ENCODE measurements around the gene B3GNT9. TPM values are rescaled to one million over a fixed set of nuclear protein-coding genes. Genes with fewer than 3 reads are reported as not detected.

The B3GNT9 gene
- polyA plus RNA-seq, 1 donor from 2014 or later, result not detected

- H3K79me2 ChIP-seq (replicated peaks; ENCODE audit: insufficient read depth, low read length), result no peaks in the 10 kb centered on the region
- no peak overlapping the region for H3K4me2 ChIP-seq (ENCODE audit: low read length)
- H3K4me3 ChIP-seq (ENCODE audit: low read length), result no peak overlapping the region
- H3K9me3 ChIP-seq (ENCODE audit: low read length), result no peaks in the 10 kb centered on the region
- no peaks in the 10 kb centered on the region for H3K36me3 ChIP-seq (ENCODE audit: insufficient read depth, low read length)
- TF ChIP-seq CTCF (IDR thresholded peaks at IDR 0.05; ENCODE audit: poor library complexity, severe bottlenecking), result no peak
- TF ChIP-seq EP300 (conservative IDR thresholded peaks at IDR 0.05; ENCODE audit: poor library complexity, severe bottlenecking), result no peak
- no peak for TF ChIP-seq SMC3 (conservative IDR thresholded peaks at IDR 0.05; ENCODE audit: poor library complexity)
- no peak for TF ChIP-seq MXI1 (conservative IDR thresholded peaks at IDR 0.05; ENCODE audit: poor library complexity, severe bottlenecking)
- TF ChIP-seq RAD21 (conservative IDR thresholded peaks at IDR 0.05), result no peak
- no peak for TF ChIP-seq TAF1 (IDR thresholded peaks at IDR 0.05; ENCODE audit: low read depth)
- TF ChIP-seq POLR2AphosphoS5 (IDR thresholded peaks at IDR 0.05), result no peak
- no peak overlapping the region for H2AFZ ChIP-seq (ENCODE audit: low read depth, low read length)
- no peak overlapping the region for H3K27ac ChIP-seq (ENCODE audit: low read length)
- peaks cover 99% of the 10 kb centered on the region for H3K27me3 ChIP-seq (ENCODE audit: insufficient read depth, low read depth, low read length)
- no peaks in the 10 kb centered on the region for H3K9me2 ChIP-seq (ENCODE audit: insufficient read depth, low read length)
- H4K20me1 ChIP-seq (ENCODE audit: insufficient read depth), result no peaks in the 10 kb centered on the region
- no peaks in the 10 kb centered on the region for H3F3A ChIP-seq (ENCODE audit: insufficient read depth, low read length, poor library complexity, severe bottlenecking)
- no peak overlapping the region for H3K9ac ChIP-seq (ENCODE audit: low read length)
These were observed 15.3 kb upstream of the B3GNT9 start for GRCh38 chr16:67166110-67166547.

- H3K27me3 ChIP-seq (ENCODE audit: insufficient read depth, low read depth, low read length), result peaks cover 99% of the 10 kb centered on the region
- no peak overlapping the region for H2AFZ ChIP-seq (ENCODE audit: low read depth, low read length)
- TF ChIP-seq EZH2 (IDR thresholded peaks at IDR 0.05; ENCODE audit: borderline replicate concordance, insufficient read depth, low read length, poor library complexity, severe bottlenecking) (peak; percentile 97), CTCF (IDR thresholded peaks at IDR 0.05; ENCODE audit: poor library complexity, severe bottlenecking) (no peak)
These were observed 14.6 kb upstream of the B3GNT9 start for GRCh38 chr16:67165121-67166078.

More at GRCh38 chr16:67165121-67166078, 14.6 kb upstream of the B3GNT9 start:
- Histone ChIP-seq H3K27ac (ENCODE audit: low read length) (no peak overlapping the region), H3K4me2 (ENCODE audit: low read length) (no peak overlapping the region), H3F3A (ENCODE audit: insufficient read depth, low read length, poor library complexity, severe bottlenecking) (no peaks in the 10 kb centered on the region), H3K9ac (ENCODE audit: low read length) (no peak overlapping the region), H3K9me2 (ENCODE audit: insufficient read depth, low read length) (no peaks in the 10 kb centered on the region), H3K36me3 (ENCODE audit: insufficient read depth, low read length) (no peaks in the 10 kb centered on the region), H3K9me3 (ENCODE audit: low read length) (no peaks in the 10 kb centered on the region), H3K4me3 (ENCODE audit: low read length) (peak overlapping the region; percentile 88), H4K20me1 (ENCODE audit: insufficient read depth) (no peaks in the 10 kb centered on the region), H3K79me2 (replicated peaks; ENCODE audit: insufficient read depth, low read length) (no peaks in the 10 kb centered on the region)

Data from neural cell (in vitro differentiated cells).